Measurements from ENCODE around the gene CRCP.
"Not testable (repeated sequence)": the region's sequence is repeated elsewhere in the genome, so short reads cannot be mapped to it uniquely, and the experiment has no call there.

Gene CRCP

DNA sequence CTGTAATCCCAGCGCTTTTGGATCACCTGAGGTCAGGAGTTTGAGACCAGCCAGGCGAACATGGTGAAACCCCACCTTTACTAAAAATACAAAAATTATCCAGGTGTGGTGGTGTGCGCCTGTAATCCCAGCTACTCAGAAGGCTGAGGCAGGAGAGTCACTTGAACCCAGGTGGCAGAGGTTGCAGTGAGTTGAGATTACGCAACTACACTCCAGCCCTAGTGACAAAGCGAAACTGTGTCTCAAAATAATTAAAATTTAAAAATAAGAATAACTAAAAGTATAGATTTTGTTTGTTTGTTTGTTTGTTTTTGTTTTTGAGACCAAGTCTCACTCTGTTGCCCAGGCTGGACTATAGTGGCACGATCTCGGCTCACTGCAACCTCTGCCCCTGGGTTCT lies 41.4 kb downstream of the CRCP start:
- not testable (repeated sequence) for DNase-seq (ENCODE audit: low spot score)

GRCh38 chr7:66157060-66157459 lies 42.4 kb downstream of the CRCP start:
- no peak for DNase-seq (ENCODE audit: low spot score)

DNA sequence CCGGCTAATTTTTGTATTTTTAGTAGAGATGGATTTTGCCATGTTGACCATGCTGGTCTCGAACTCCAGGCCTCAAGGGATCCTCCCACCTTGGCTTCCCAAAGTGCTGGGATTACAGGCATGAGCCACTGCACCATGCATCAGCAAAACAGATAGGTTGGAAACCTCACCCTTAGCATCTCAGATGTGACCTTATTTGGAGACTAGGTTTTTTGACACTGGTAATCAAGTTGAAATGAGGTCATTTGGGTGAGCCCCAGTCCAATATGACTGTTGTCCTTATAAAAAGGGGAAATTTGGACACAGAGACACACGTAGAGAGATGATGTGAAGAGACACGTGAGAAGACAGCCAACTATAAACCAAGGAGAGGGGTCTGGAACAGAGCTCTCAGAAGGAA lies 48.0 kb downstream of the CRCP start:
- DNase-seq (ENCODE audit: low spot score), result no peak

- DNase-seq (ENCODE audit: low spot score), result no peak
Observed at GRCh38 chr7:66163186-66163610, 48.6 kb downstream of the CRCP start.

DNA sequence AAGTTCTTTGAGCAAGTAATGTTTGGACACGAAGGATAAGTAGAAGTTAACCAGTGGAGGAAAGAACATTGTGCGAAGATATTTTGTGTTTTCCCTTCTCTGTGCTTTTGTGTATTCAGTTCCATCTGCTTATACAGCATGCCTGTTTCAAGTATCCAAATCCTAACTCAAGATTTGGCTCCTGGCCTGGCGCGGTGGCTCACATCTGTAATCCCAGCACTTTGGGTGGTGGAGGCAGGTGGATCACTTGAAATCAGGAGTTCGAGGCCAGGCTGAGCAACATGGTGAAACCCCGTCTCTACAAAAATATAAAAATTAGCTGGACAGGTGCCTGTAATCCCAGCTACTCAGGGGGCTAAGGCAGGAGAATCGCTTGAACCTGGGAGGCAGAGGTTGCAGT lies 49.7 kb downstream of the CRCP start:
- no peak for DNase-seq (ENCODE audit: low spot score)

- no peak for DNase-seq (ENCODE audit: low spot score)
Observed at GRCh38 chr7:66167773-66168387, 53.2 kb downstream of the CRCP start.

- no peak for DNase-seq (ENCODE audit: low spot score)
Observed at GRCh38 chr7:66169616-66170015, 55.0 kb downstream of the CRCP start.

DNA sequence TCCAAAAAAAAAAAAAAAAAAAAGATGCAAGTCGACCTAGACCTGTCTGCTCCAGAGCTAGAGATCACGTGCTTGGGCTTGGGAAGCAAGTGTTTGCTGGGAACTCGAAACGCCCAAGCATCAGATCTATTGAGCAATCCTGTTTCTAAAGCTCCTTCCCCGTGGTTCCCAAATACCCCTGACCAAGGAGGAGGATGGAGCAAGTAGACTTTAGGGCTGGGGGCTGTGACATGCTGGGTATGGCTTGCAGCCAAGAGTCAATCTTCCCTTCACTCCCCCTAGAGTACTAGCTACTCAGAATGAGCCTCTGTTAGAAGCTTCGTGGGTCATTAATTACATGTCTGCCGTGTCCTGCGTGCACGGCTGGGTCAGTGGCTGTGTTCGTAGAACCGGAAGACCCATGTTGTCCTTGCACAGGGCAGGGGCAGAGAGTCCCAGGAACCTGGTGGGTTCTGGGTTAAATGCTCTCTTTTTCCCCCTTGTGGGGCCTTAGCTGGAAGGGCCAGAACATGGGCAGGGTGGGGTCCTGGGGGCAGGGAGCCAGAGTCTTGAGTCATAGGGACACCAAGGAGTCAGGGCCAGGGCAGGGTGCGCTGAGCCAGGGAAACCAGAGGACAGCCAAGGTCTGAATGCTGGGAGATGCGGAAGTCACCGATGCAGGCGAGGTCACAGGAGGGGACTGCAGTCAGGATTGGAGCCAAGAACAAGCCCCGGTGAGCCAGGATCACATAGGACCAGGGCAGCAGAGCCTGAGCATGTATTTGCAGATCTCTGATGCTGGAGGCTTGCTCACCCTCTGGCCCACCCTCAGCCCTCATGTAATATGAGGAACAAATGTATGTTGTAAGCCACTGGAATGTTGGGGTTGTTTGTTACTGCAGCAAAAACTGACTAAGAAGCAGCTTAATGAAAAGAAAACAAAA lies 55.9 kb downstream of the CRCP start:
- DNase-seq (ENCODE audit: low spot score), result no peak

GRCh38 chr7:66172536-66173401 lies 58.1 kb downstream of the CRCP start:
- DNase-seq (ENCODE audit: low spot score), result not testable (repeated sequence)

GRCh38 chr7:66173856-66174255 lies 59.2 kb downstream of the CRCP start:
- DNase-seq (ENCODE audit: low spot score), result no peak

GRCh38 chr7:66175006-66175405 lies 60.4 kb downstream of the CRCP start:
- DNase-seq (ENCODE audit: low spot score), result not testable (repeated sequence)

- DNase-seq (ENCODE audit: low spot score), result no peak
Observed at GRCh38 chr7:66176914-66177313, 62.3 kb downstream of the CRCP start.

DNA sequence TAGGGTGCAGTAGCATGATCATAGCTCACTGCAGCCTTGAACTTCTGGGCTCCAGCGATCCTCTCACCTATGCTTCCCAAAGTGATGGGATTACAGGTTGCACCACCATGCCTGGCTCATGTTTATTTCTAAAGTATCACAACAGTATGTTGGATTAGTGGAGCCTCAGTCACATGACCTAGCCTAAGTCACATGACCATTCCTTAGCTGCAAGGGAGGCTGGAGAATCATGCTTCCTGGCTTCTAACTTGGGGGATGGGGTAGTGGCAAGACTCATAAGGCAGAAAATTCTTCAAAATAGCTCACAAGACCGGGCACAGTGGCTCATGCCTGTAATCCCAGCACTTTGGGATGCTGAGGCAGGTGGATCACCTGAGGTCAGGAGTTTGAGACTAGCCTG lies 63.6 kb downstream of the CRCP start:
- DNase-seq (ENCODE audit: low spot score), result no peak

DNA sequence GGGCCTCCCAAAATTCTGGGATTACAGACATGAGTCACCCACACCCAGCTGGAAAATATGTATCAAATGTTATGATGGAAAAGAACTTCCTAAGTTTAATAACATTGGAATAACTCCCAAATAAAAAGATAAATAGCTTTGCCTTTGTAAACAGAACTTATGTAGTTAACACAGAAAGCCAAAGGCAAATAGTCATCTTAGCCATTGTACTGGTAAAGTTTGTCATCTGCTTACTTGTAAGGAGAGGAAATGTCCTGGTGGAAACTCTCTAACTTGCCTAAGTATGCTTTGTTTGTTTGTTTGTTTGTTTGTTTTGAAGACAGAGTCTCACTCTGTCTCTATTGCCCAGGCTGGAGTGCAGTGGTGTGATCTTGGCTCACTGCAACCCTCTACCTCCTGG lies 66.7 kb downstream of the CRCP start:
- no peak for DNase-seq (ENCODE audit: low spot score)

DNA sequence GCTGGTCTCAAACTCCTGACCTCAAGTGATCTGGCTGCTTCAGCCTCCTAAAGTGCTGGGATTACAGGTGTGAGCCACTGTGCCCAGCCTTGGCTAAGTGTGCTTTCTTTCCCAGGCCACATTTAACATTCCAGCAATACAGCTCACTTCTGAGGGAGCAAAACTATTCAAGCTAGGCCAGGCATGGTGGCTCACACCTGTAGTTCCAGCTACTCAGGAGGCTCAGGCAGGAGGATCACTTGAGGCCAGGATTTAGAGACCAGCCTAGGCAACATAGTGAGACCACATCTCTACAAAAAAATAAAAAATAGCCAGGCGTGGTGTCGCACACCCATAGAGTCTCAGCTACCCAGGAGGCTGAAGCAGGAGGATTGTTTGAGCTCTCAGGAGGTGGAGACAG lies 67.2 kb downstream of the CRCP start:
- no peak for DNase-seq (ENCODE audit: low spot score)

DNA sequence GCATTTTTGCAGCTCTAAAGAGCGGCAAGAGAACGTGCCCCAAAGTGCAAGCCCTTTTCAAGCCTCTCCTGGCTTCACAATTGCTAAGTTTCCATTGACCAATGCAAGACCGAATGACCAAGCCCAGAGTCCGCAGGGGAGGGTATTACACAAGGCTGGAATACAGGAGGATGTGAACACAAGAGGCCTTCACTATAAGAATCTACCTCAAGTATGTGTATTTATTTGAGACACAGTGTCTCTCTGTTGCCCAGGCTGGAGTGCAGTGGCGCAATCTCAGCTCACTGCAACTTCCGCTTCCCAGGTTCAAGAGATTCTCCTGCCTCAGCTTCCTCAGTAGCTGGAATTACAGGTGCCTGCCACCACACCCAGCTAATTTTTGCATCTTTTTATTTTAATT lies 68.3 kb downstream of the CRCP start:
- no peak for DNase-seq (ENCODE audit: low spot score)

- DNase-seq (ENCODE audit: low spot score), result no peak
Observed at GRCh38 chr7:66183700-66184099, 69.1 kb downstream of the CRCP start.

DNA sequence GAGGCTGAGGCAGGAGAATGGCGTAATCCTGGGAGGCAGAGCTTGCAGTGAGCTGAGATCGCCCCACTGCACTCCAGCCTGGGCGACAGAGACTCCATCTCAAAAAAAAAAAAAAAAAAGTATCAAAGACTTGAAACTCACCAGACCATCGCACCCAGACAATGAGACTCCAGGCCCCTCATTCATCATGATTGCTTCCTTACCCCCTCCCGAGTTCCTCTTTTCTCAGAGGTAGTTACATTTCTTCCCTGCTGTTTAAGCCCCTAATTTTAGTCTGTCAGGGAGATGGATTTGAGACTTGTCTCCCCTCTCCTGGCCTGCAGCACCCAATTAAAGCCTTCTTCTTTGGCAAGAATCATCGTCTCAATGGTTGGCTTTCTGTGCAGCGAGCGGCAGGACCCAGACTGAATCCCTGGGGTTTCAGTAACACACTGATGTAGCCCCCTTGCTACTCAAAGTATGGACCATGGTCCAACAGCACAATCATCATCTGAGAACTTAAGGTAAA lies 71.1 kb downstream of the CRCP start:
- DNase-seq (ENCODE audit: low spot score), result no peak

DNA sequence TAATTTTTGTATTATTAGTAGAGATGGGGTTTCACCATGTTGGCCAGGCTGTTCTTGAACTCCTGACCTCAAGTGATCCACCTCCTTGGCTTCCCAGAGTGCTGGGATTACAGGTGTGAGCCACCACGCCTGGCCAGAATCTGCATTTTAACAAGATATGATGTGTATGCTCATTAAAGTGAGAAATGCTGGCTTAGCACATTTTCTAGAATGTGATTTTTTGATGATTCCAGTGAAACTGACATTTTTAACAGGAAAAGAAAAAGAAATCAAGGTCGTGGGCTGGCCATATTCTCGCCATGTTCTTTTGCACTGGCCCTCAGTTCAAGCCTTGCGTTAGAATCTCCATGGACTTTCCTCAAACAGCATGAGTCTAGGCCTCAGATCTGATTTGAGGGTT lies 72.3 kb downstream of the CRCP start:
- DNase-seq (ENCODE audit: low spot score), result no peak

GRCh38 chr7:66187905-66188304 lies 73.3 kb downstream of the CRCP start:
- no peak for DNase-seq (ENCODE audit: low spot score)

DNA sequence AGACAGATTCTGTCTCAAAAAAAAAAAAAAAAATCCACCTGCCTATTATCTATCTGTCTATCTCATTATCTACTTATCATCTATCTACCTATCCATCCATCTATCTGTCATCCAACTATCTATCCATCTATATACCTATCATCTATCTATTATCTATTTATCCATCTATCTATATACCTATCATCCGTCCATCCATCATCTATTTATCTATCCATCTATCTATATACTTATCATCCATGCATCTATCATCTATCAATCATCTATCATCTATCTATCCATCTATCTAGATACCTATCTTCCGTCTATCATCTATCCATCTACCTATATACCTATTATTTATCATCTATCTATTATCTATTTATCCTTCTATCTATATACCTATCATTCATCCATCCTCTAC lies 74.0 kb downstream of the CRCP start:
- DNase-seq (ENCODE audit: low spot score), result no peak
